ENCODE measurements around the gene SYNE2. TPM values are rescaled to one million over a fixed set of nuclear protein-coding genes. Genes with fewer than 3 reads are reported as not detected.

The SYNE2 gene
- total and polyA plus RNA-seq, 2 of the 8 experiments (the other 6 are each of a cell fraction or from before 2014, with no cell fraction given): 32.6 to 46.1 TPM

GRCh38 chr14:64149921-64150320 lies 297.1 kb downstream of the SYNE2 start:
- Histone ChIP-seq H4K91ac (replicated peaks; ENCODE audit: insufficient read length, low read length) (no peak overlapping the region), H3K18ac (ENCODE audit: extremely low read depth, low read length) (no peak overlapping the region), H4K20me1 (replicated peaks in 1 of 2; ENCODE audit: control insufficient read depth in 1 of 2, insufficient read depth in 2 of 2, low read length in 2 of 2) (no peaks in the 10 kb centered on the region), H3K4me3 (ENCODE audit: extremely low read depth in 1 of 4, insufficient read depth in 2 of 4, low read depth in 3 of 4, low read length in 4 of 4) (no peak overlapping the region), H3K4ac (replicated peaks; ENCODE audit: insufficient read length, low read depth, low read length) (no peak overlapping the region), H3K4me2 (ENCODE audit: insufficient read depth in 1 of 2, low read depth in 2 of 2, low read length in 2 of 2) (no peak overlapping the region), H2BK120ac (replicated peaks; ENCODE audit: low read depth, low read length) (no peak overlapping the region), H2AFZ (ENCODE audit: low read length) (no peak overlapping the region), H3K9ac (replicated peaks in 1 of 4; ENCODE audit: extremely low read depth in 1 of 4, low read depth in 3 of 4, low read length in 3 of 4) (no peak overlapping the region), H4K5ac (ENCODE audit: insufficient read length, low read depth, low read length) (no peak overlapping the region), H3K56ac (replicated peaks; ENCODE audit: insufficient read length, low read depth, low read length) (no peak overlapping the region), H3K27ac (ENCODE audit: low read depth, low read length) (no peak overlapping the region), H3K27me3 (replicated peaks in 1 of 4; ENCODE audit: control insufficient read depth in 3 of 4, extremely low read depth in 1 of 4, insufficient read depth in 3 of 4, low read length in 3 of 4) (no peaks in the 10 kb centered on the region), H3K36me3 (ENCODE audit: control insufficient read depth in 2 of 4, insufficient read depth in 4 of 4, low read length in 3 of 4) (peaks cover 2 to 10% (median 8%) of the 10 kb centered on the region in 4 experiments; a peak in 6 of 8 replicates), H2AK5ac (ENCODE audit: low read depth, low read length) (no peak overlapping the region), H2BK5ac (ENCODE audit: low read depth, low read length) (no peak overlapping the region), H3K23ac (ENCODE audit: insufficient read length) (no peak overlapping the region), H2BK20ac (ENCODE audit: low read length) (no peak overlapping the region), H3K79me2 (ENCODE audit: control insufficient read depth in 1 of 2, insufficient read depth in 2 of 2, low read length in 2 of 2) (no peaks in the 10 kb centered on the region), H2BK15ac (ENCODE audit: low read length) (no peak overlapping the region), H4K8ac (ENCODE audit: extremely low read depth, insufficient read depth, low read length) (no peak overlapping the region), H3K9me3 (ENCODE audit: insufficient read depth in 2 of 2, low read depth in 1 of 2, low read length in 1 of 2) (no peaks in the 10 kb centered on the region), H3K23me2 (ENCODE audit: low read depth, low read length) (no peaks in the 10 kb centered on the region), H3K79me1 (ENCODE audit: low read depth, low read length) (no peaks in the 10 kb centered on the region), H3K14ac (ENCODE audit: insufficient read length) (no peak overlapping the region), H3K4me1 (replicated peaks in 1 of 4; ENCODE audit: control insufficient read depth in 3 of 4, insufficient read depth in 4 of 4, low read length in 3 of 4) (no peaks in the 10 kb centered on the region), H2BK12ac (ENCODE audit: low read depth, low read length) (no peak overlapping the region)
- 90% methylated on average over 6 of the region's 8 CpGs; no CpG with 5 or more reads in 1 of the 2 experiments for WGBS, 2 experiments (ENCODE audit: extremely low coverage in 1 of 2, insufficient coverage in 1 of 2, insufficient read length in 1 of 2, insufficient replicate concordance in 2 of 2, low coverage in 1 of 2, low lambda C conversion rate in 2 of 2, missing lambda C conversion rate in 1 of 2)
- CTCF ChIA-PET (ENCODE audit: partially characterized antibody): interaction anchor here (0.8 to 0.9 kb wide), 2 partner anchors 18 to 88 kb away, joined by 3 to 4 read pairs; no protein-coding TSS in a partner anchor
- no peak for TF ChIP-seq CHD1 (IDR thresholded peaks at IDR 0.05; ENCODE audit: low read depth, low read length)
- no peak for TF ChIP-seq SUZ12 (IDR thresholded peaks at IDR 0.05; ENCODE audit: low read length)
- no peak for TF ChIP-seq MAFK (IDR thresholded peaks at IDR 0.05; ENCODE audit: low read depth, low read length)
- no peak for TF ChIP-seq SP1 (IDR thresholded peaks at IDR 0.05; ENCODE audit: low read depth, low read length)
- no peak for TF ChIP-seq HDAC6 (IDR thresholded peaks at IDR 0.05; ENCODE audit: low read depth, low read length)
- no peak for TF ChIP-seq RFX5 (IDR thresholded peaks at IDR 0.05; ENCODE audit: borderline replicate concordance, low read depth, low read length)
- no peak for TF ChIP-seq JUN (IDR thresholded peaks at IDR 0.05; ENCODE audit: low read depth, low read length)
- TF ChIP-seq YY1 (IDR thresholded peaks at IDR 0.05; ENCODE audit: low read depth, low read length): no peak
- no peak for TF ChIP-seq CREB1 (IDR thresholded peaks at IDR 0.05)
- TF ChIP-seq GTF2F1 (IDR thresholded peaks at IDR 0.05; ENCODE audit: borderline replicate concordance, low read depth, low read length): no peak
- no peak for TF ChIP-seq ATF2 (IDR thresholded peaks at IDR 0.05; ENCODE audit: low read length)
- no peak for TF ChIP-seq TAF1 (IDR thresholded peaks at IDR 0.05; ENCODE audit: low read depth, low read length)
- TF ChIP-seq POLR2AphosphoS5 (IDR thresholded peaks at IDR 0.05; ENCODE audit: low read depth, low read length): no peak
- no peak for DNase-seq (ENCODE audit: low read depth in 1 of 2, low spot score in 2 of 2)
- FAIRE-seq: no peak
- POLR2A ChIA-PET (ENCODE audit: partially characterized antibody): interaction anchor here (0.6 kb wide), 1 partner anchor 12 kb away, joined by 3 read pairs; no protein-coding TSS in a partner anchor

All from H1 (cell line).